ENCODE data around the gene SART1. TPM values are rescaled to one million over a fixed set of nuclear protein-coding genes. Genes with fewer than 3 reads are reported as not detected.
"Not testable (repeated sequence)": the region's sequence is repeated elsewhere in the genome, so short reads cannot be mapped to it uniquely, and the experiment has no call there.

SART1 gene
- total and polyA plus RNA-seq, 7 donors: 22.2 to 50.0 (median 36.7) TPM

- 60 to 65% methylated on average over 5 of the region's 5 CpGs for WGBS, 2 donors
- no peak for DNase-seq
- no peaks in the 10 kb centered on the region for H3K9me3 ChIP-seq
- peaks cover 0 to 19% (median 17%) of the 10 kb centered on the region in 4 donors for H3K4me1 ChIP-seq
- H3K4me3 ChIP-seq: no peak overlapping the region
- no peak overlapping the region for H3K27ac ChIP-seq
- intact Hi-C loops (cut with DNase I): no loop called here
- H3K27me3 ChIP-seq: peaks cover 7 to 10% (median 9%) of the 10 kb centered on the region in 3 donors
- no peak for TF ChIP-seq POLR2A (IDR thresholded peaks at IDR 0.05)
- no peak for TF ChIP-seq EP300 (IDR thresholded peaks at IDR 0.05)
- no peak for TF ChIP-seq CTCF (IDR thresholded peaks at IDR 0.05)
- TF ChIP-seq POLR2AphosphoS5 (IDR thresholded peaks at IDR 0.05): no peak
- peaks cover 5 to 22% (median 6%) of the 10 kb centered on the region in 4 donors for H3K36me3 ChIP-seq
Observed at GRCh38 chr11:66007201-66007634, 45.7 kb downstream of the SART1 start.

GRCh38 chr11:66008095-66008467 is 46.5 kb downstream of the SART1 start:
- no peak for DNase-seq
- H3K27ac ChIP-seq: no peak overlapping the region
- intact Hi-C loops (cut with DNase I): no loop called here
- peaks cover 13 to 18% (median 16%) of the 10 kb centered on the region in 3 donors for H3K27me3 ChIP-seq
- no peak overlapping the region for H3K4me3 ChIP-seq
- no peaks in the 10 kb centered on the region for H3K9me3 ChIP-seq
- peaks cover 0 to 16% (median 14%) of the 10 kb centered on the region in 4 donors for H3K4me1 ChIP-seq
- H3K36me3 ChIP-seq: peaks cover 5 to 22% (median 6%) of the 10 kb centered on the region in 4 donors
- TF ChIP-seq EP300 (IDR thresholded peaks at IDR 0.05): no peak
- TF ChIP-seq POLR2A (IDR thresholded peaks at IDR 0.05): no peak
- TF ChIP-seq CTCF (IDR thresholded peaks at IDR 0.05): no peak
- TF ChIP-seq POLR2AphosphoS5 (IDR thresholded peaks at IDR 0.05): no peak
- 67 to 94% methylated on average over 2 of the region's 2 CpGs for WGBS, 2 donors

GRCh38 chr11:66008468-66009101 is 47.1 kb downstream of the SART1 start:
- intact Hi-C loops (cut with DNase I): no loop called here
- no peak for DNase-seq
- peaks cover 5 to 21% (median 6%) of the 10 kb centered on the region in 4 donors for H3K36me3 ChIP-seq

GRCh38 chr11:66010036-66010435 is 48.5 kb downstream of the SART1 start:
- DNase-seq; H3K36me3 ChIP-seq; H3K27ac ChIP-seq; intact Hi-C loops (cut with DNase I); H3K9me3 ChIP-seq; H3K4me3 ChIP-seq: not testable (repeated sequence)
- peaks cover 0 to 11% (median 8%) of the 10 kb centered on the region in 4 donors for H3K4me1 ChIP-seq
- H3K27me3 ChIP-seq: peaks cover 15 to 29% (median 27%) of the 10 kb centered on the region in 3 donors
- 64 to 80% methylated on average over 4 of the region's 4 CpGs for WGBS, 2 donors

More at GRCh38 chr11:66008468-66009101, 47.1 kb downstream of the SART1 start:
- Histone ChIP-seq H3K4me3 (no peak overlapping the region), H3K27me3 (peaks cover 15 to 23% (median 21%) of the 10 kb centered on the region in 3 donors), H3K4me1 (peaks cover 0 to 11% (median 9%) of the 10 kb centered on the region in 4 donors), H3K9me3 (no peaks in the 10 kb centered on the region), H3K27ac (no peak overlapping the region)
- TF ChIP-seq CTCF (IDR thresholded peaks at IDR 0.05) (no peak), POLR2A (IDR thresholded peaks at IDR 0.05) (no peak), POLR2AphosphoS5 (IDR thresholded peaks at IDR 0.05) (no peak), EP300 (IDR thresholded peaks at IDR 0.05) (no peak)
- 58 to 67% methylated on average over 10 of the region's 10 CpGs for WGBS, 2 donors

- WGBS, 2 donors: 40 to 52% methylated on average over 14 of the region's 14 CpGs
- intact Hi-C loops (cut with DNase I): no loop called here
- no peak overlapping the region for H3K27ac ChIP-seq
Observed at GRCh38 chr11:66011239-66011784, 49.8 kb downstream of the SART1 start.

More at GRCh38 chr11:66011239-66011784, 49.8 kb downstream of the SART1 start:
- TF ChIP-seq POLR2AphosphoS5 (IDR thresholded peaks at IDR 0.05) (no peak), CTCF (IDR thresholded peaks at IDR 0.05) (no peak), EP300 (IDR thresholded peaks at IDR 0.05) (no peak), POLR2A (IDR thresholded peaks at IDR 0.05) (no peak)
- no peak for DNase-seq
- peaks cover 15 to 29% (median 27%) of the 10 kb centered on the region in 3 donors for H3K27me3 ChIP-seq
- H3K4me3 ChIP-seq: peak overlapping the region in 1 of 4 donors; percentile 37
- no peaks in the 10 kb centered on the region for H3K9me3 ChIP-seq
- H3K4me1 ChIP-seq: peaks cover 0 to 11% (median 8%) of the 10 kb centered on the region in 4 donors
- no peaks in the 10 kb centered on the region for H3K36me3 ChIP-seq

Data from sigmoid colon (tissue), 7 donors.